GM21717 (cell line): ENCODE data around the gene LDLRAD4.

Experiments used
- ATAC-seq: cut with Tn5 transposase; IDR thresholded peaks from one replicate; pipeline ENCODE4 v1.9.1; 2021; ENCODE audit warnings: mild to moderate bottlenecking, moderate library complexity; ENCODE audit not compliant: unreplicated experiment

LDLRAD4 gene

GRCh38 chr18:13540477-13541182 lies 322.1 kb downstream of the LDLRAD4 start:
- no peak for ATAC-seq

GRCh38 chr18:13541621-13542519 lies 323.3 kb downstream of the LDLRAD4 start:
- no peak for ATAC-seq

GRCh38 chr18:13542520-13542847 lies 323.9 kb downstream of the LDLRAD4 start:
- ATAC-seq, result no peak

GRCh38 chr18:13543144-13543543 lies 324.6 kb downstream of the LDLRAD4 start:
- ATAC-seq, result no peak

- ATAC-seq, result no peak
Observed at GRCh38 chr18:13543811-13544732, 325.5 kb downstream of the LDLRAD4 start.

- ATAC-seq, result no peak
Observed at GRCh38 chr18:13544953-13545352, 326.4 kb downstream of the LDLRAD4 start.

DNA sequence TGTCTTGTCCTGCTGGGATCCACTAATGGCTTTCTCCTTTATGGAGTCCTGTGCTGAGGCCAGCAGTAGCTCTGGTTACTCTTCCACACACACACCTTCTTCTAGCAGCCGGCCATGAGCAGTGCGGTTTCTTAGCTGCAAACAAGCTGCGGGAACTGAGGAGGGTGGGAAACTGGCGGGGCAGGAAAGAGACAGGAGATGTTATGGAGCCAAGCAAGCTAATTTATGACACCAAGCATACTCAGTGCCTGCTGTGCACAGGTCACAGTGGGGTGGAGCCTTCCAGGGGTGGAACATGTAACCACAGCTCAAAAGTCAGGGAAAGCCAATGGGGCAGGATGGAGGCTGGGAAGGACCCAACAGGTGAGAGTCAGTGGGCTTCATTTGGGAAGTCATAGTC lies 327.0 kb downstream of the LDLRAD4 start:
- no peak for ATAC-seq

DNA sequence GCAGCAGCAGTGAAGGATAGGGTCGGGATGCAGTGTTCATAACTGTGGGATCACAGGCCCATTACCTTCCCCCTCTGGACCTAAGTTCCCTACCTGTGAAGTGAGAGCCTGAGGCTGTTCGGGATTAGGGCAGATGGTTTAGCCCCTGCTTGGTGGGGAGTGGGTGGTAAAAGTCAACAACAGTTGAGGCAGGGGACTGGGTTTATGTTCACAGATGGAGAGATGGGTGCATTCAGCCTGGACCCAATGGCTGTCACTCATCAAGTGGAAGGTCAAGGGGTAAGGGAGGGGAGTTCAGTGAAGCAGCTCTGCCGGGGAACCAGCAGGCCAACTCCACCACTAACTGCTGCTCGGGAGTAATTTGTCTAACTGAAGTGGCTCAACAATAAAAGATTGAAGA lies 327.4 kb downstream of the LDLRAD4 start:
- no peak for ATAC-seq

GRCh38 chr18:13546638-13547037 lies 328.1 kb downstream of the LDLRAD4 start:
- no peak for ATAC-seq

- no peak for ATAC-seq
Observed at GRCh38 chr18:13547347-13547746, 328.8 kb downstream of the LDLRAD4 start.

- no peak for ATAC-seq
Observed at GRCh38 chr18:13548106-13548819, 329.7 kb downstream of the LDLRAD4 start.

DNA sequence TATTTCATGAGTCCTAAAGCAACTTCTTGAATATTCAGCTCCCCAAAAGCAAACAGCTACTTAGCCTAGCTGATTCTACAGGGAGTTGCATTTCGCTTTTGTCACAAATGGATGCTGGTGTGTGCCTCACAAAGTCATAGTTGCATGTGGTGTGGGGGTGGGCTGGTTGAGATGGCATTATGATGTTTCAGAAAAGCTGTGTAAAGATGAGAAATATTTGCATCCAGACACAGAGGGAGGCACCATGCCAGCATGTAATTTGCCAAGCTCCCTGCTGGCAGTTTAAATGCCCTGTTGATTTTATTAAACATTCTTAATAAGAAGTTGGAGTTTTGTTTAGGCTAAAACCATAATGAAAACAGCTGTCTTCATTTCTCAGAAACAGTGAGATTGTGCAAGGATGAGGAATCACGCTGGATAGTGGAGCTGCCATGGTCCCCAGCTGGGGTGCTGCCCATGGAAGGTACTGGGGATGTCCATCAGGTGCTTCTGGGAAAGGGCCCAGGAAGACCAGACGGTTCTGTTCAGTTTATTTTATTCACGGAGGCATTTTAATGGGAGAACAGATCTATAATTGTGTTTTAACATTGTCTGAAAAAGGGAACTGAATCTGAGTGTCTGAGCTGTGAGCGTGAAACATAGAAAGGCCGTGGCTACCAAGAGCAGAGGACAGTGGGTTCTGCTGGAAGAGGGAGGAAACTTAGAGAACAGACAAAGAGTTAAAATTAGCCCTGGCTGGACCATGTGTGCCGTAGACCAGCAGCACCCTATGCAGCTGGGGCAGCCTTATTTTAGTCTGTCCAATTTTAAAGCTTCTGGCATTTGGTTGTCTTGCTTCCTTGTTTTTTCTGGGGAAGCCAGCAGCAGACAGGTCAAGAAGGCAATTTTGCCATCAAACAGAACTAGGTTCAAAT lies 330.7 kb downstream of the LDLRAD4 start:
- peak; percentile 59 for ATAC-seq

- no peak for ATAC-seq
Observed at GRCh38 chr18:13549880-13550232, 331.3 kb downstream of the LDLRAD4 start.

DNA sequence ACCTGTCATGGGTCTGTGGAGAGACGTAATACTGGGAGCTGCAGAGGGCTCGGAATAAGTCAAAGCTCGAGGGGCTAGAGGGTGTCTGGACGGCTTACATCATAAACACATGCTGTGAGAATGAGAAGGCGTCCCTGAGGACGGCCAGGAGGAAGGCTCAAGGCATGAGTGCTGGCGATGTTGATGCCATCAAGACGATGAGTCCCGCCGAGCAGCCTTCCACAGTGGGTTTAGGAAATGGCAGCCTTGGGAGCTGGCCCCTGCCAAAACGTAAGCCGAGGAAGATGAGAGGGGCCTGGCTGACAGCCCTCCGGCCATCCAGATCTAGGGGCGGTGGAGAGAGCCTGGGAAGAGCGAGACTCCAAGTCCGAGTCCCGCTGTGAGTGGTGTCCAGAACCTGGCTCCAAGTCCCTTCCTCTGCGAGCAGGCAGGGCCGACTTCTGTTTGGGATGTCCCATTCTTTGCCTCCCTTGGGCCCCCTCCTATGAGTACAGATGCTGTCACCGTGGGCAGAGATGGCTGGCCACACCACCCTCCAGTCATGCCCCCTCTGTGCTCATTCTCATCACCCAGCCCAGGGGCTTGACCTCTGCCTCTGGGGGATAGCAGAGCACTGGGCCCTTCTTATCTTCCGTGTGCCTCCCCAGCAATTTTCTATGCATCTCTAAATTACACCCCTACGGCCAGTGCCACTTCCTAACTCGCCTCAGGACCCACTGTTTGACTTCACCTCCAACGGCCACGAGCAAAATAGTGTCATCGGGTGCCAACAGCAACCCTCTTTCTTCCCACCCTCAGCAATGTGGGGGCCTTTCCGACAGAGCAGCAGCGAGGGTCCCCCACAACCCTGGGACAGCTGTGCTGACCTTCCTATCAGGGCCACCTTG lies 332.1 kb downstream of the LDLRAD4 start:
- no peak for ATAC-seq

DNA sequence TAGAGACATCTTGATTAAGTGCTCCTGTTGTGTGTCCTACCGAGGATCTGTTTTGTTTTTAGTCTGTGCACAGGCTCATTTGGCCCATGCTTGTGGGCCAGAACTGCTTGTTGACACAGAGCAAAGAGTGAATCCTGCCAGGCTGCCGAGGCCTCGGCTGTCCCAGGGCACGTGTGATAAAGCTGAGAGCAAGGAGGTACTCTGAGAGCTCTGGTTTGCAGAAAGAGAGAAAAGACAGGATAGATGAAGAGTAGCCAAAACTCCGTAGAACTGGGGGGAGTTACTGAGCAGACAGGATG lies 332.7 kb downstream of the LDLRAD4 start:
- no peak for ATAC-seq

DNA sequence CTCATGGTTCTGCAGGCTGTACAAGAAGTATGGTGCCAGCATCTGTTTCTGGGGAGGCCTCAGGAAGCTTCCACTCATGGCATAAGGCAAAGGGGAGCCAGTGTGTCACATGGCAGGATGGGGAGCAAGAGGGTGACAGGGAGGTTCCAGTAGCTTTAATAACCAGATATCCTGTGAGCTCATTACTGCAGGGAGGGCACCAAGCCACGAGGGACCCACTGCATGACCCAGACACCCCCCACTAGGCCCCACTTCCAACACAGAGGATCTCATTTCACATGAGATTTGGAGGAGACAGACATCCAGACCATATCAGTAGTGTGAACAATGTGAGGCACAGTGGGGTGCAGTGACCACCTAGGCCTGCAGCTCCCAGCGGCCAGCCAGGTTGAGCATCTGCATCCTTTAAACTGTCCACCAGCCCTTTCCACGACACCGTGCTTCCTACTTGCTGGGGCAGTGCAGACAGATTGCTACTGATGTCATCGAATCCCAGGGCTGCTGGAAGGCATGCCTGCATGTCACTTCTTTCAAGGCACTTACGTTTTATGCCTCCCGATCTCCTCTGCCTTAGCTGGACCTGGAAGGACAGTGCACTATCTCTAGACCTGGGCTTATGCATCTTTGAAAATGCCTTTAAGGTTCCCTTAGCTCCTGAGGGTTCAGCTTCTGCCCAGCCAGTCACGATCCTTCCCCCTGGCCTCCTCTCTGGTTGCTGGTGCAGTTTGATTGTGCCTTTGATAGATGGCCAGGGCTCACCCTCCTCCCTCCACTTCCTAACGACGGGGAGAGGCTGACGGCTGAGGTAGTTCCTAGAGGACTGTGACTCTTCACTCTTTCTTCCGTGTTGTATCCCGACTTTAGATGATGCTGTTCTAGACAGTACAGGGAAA lies 333.5 kb downstream of the LDLRAD4 start:
- no peak for ATAC-seq

DNA sequence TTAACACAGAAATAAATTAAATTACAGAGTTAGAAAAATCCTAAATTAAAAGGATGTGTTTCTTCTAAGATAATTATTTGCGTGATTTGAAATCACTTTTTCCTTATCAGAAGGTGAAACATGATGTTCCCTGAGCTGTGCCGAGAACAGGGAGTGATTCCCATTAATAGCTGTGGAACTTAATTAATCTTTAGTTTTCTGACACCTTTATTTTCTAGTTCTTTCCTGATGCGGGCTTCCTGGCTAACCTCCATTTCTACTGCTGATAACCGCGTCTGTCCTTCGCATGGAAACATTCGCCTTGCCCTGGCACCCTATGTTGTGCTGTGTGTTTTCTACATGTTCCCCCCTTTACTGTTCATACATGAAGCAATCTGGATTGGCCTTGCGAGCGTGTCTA lies 334.9 kb downstream of the LDLRAD4 start:
- ATAC-seq, result no peak

GRCh38 chr18:13555192-13555591 lies 336.6 kb downstream of the LDLRAD4 start:
- ATAC-seq, result no peak
